Neural progenitor cell (in vitro differentiated cells): Measurements from ENCODE around the gene ARHGEF25. TPM values are rescaled to one million over a fixed set of nuclear protein-coding genes. Genes with fewer than 3 reads are reported as not detected.
"Not testable (repeated sequence)": the region's sequence is repeated elsewhere in the genome, so short reads cannot be mapped to it uniquely, and the experiment has no call there.

ENCODE experiments used
- DNase-seq: peaks from one replicate; pipeline ENCODE4 v3.0.0-alpha.2; 2016; ENCODE audit warnings: low spot score
- H2AFZ ChIP-seq: fragments of 200-600 bp; sonication (generic); replicated peaks from 2 replicates; pipeline ENCODE4 v1.6.1; 2016; ENCODE audit warnings: antibody characterized with exemption
- H3F3A ChIP-seq: fragments of 200-600 bp; sonication (generic); 2 replicates; pipeline ENCODE4 v1.6.1; 2016; ENCODE audit warnings: antibody characterized with exemption, low read depth
- H3K27ac ChIP-seq: fragments of 200-600 bp; sonication (generic); 2 replicates; pipeline ENCODE4 v1.5.1; 2016; ENCODE audit warnings: mild to moderate bottlenecking
- H3K27me3 ChIP-seq: fragments of 200-600 bp; sonication (generic); 2 replicates; pipeline ENCODE4 v1.6.1; 2016; ENCODE audit warnings: mild to moderate bottlenecking, moderate library complexity
- H3K36me3 ChIP-seq: fragments of 200-600 bp; sonication (generic); 2 replicates; pipeline ENCODE4 v1.5.1; 2016
- H3K4me1 ChIP-seq: fragments of 200-600 bp; sonication (generic); 2 replicates; pipeline ENCODE4 v1.6.1; 2016; ENCODE audit warnings: mixed run types
- H3K4me2 ChIP-seq: fragments of 200-600 bp; sonication (generic); 2 replicates; pipeline ENCODE4 v1.6.1; 2016
- H3K4me3 ChIP-seq: fragments of 200-600 bp; sonication (generic); 2 replicates; pipeline ENCODE4 v1.5.1; 2016
- H3K79me2 ChIP-seq: fragments of 200-600 bp; sonication (generic); 2 replicates; pipeline ENCODE4 v1.6.1; 2016; ENCODE audit warnings: low read depth
- H3K9ac ChIP-seq: fragments of 200-600 bp; sonication (generic); 2 replicates; pipeline ENCODE4 v1.6.1; 2016
- H3K9me3 ChIP-seq: fragments of 200-600 bp; sonication (generic); 2 replicates; pipeline ENCODE4 v1.5.1; 2016; ENCODE audit warnings: low read depth
- H4K20me1 ChIP-seq: fragments of 200-600 bp; sonication (generic); 2 replicates; pipeline ENCODE4 v1.6.1; 2016; ENCODE audit warnings: low read depth
- H3K27ac Mint-ChIP-seq: 3 replicates; pipeline ENCODE4 v1.8.0; 2021; ENCODE audit warnings: mixed read lengths
- H3K27me3 Mint-ChIP-seq: 2 replicates; pipeline ENCODE4 v1.8.0; 2022; ENCODE audit warnings: low read depth, mild to moderate bottlenecking, inconsistent platforms, moderate library complexity, mixed read lengths; ENCODE audit not compliant: insufficient read depth
- H3K36me3 Mint-ChIP-seq: 3 replicates; pipeline ENCODE4 v1.8.0; 2021; ENCODE audit warnings: mixed read lengths
- H3K4me1 Mint-ChIP-seq: 3 replicates; pipeline ENCODE4 v1.8.0; 2021; ENCODE audit warnings: mixed read lengths
- H3K4me3 Mint-ChIP-seq: 3 replicates; pipeline ENCODE4 v1.8.0; 2021; ENCODE audit warnings: mild to moderate bottlenecking, moderate library complexity, mixed read lengths
- H3K9me3 Mint-ChIP-seq: 3 replicates; pipeline ENCODE4 v1.8.0; 2020; ENCODE audit warnings: mixed read lengths
- CTCF ChIP-seq: fragments of 200-600 bp; sonication (generic); IDR thresholded peaks from 2 replicates; pipeline ENCODE4 v1.5.1; 2017; ENCODE audit warnings: antibody characterized with exemption, mild to moderate bottlenecking
- EZH2 ChIP-seq: fragments of 200-600 bp; sonication (generic); IDR thresholded peaks from 2 replicates; pipeline ENCODE4 v1.6.1; 2017; ENCODE audit warnings: antibody characterized with exemption, mild to moderate bottlenecking, moderate library complexity
- EZH2phosphoT487 ChIP-seq: fragments of 200-600 bp; sonication (generic); IDR thresholded peaks from 2 replicates; pipeline ENCODE4 v1.6.1; 2017; ENCODE audit warnings: antibody characterized with exemption
- total RNA-seq: library from RNA; depleted of rRNA; stranded (reverse); fragments of >200 nt; gene quantifications from 2 replicates; pipeline ENCODE4 v1.2.3, GENCODE V29; 2015; ENCODE audit warnings: low replicate concordance

ARHGEF25 gene
- total RNA-seq, 1 donor from 2014 or later: 17.3 TPM

GRCh38 chr12:57617942-57618341 lies 6.7 kb downstream of the ARHGEF25 start:
- no peak for DNase-seq
- H3K27me3 ChIP-seq: peaks cover 69% of the 10 kb centered on the region
- no peaks in the 10 kb centered on the region for H3K9me3 ChIP-seq
- H2AFZ ChIP-seq: no peak overlapping the region
- no peak for TF ChIP-seq EZH2phosphoT487
- TF ChIP-seq CTCF: no peak
- TF ChIP-seq EZH2: no peak
- H3K4me3 ChIP-seq: no peak overlapping the region
- H3K27me3 Mint-ChIP-seq: peaks cover 49% of the 10 kb centered on the region
- H3K4me1 ChIP-seq: peaks cover 18% of the 10 kb centered on the region
- no peak overlapping the region for H3K9ac ChIP-seq
- no peak overlapping the region for H3K27ac Mint-ChIP-seq
- peaks cover 42% of the 10 kb centered on the region for H4K20me1 ChIP-seq
- no peaks in the 10 kb centered on the region for H3F3A ChIP-seq
- H3K36me3 Mint-ChIP-seq: peaks cover 36% of the 10 kb centered on the region
- H3K4me3 Mint-ChIP-seq: no peak overlapping the region
- H3K4me2 ChIP-seq: no peak overlapping the region
- H3K27ac ChIP-seq: no peak overlapping the region
- no peaks in the 10 kb centered on the region for H3K9me3 Mint-ChIP-seq
- H3K79me2 ChIP-seq: no peaks in the 10 kb centered on the region
- no peaks in the 10 kb centered on the region for H3K36me3 ChIP-seq
- H3K4me1 Mint-ChIP-seq: peaks cover 23% of the 10 kb centered on the region

DNA sequence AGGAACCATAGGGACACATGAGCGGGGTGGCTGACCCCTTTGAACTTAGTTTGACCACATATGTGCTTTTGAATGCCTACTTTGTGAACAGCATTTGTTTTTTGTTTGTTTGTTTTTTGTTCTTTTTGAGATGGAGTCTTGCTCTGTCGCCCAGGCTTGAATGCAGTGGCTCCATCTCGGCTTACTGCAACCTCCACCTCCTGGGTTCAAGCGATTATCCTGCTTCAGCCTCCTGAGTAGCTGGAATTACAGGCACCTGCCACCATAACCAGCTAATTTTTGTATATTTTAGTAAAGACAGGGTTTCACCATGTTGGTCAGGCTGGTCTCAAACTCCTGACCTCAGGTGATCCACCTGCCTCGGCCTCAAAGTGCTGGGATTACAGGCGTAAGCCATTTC lies 7.2 kb downstream of the ARHGEF25 start:
- H3K27me3 ChIP-seq: peaks cover 71% of the 10 kb centered on the region
- not testable (repeated sequence) for H2AFZ ChIP-seq, H3K9me3 ChIP-seq, H3K36me3 ChIP-seq, H3K4me3 ChIP-seq, H3K27ac Mint-ChIP-seq, H3K4me3 Mint-ChIP-seq, H3K27ac ChIP-seq, H3K9ac ChIP-seq, H3K4me2 ChIP-seq, H3F3A ChIP-seq, H3K9me3 Mint-ChIP-seq, DNase-seq, H3K79me2 ChIP-seq
- peaks cover 23% of the 10 kb centered on the region for H3K4me1 Mint-ChIP-seq
- H3K4me1 ChIP-seq: peaks cover 18% of the 10 kb centered on the region
- H3K36me3 Mint-ChIP-seq: peaks cover 36% of the 10 kb centered on the region
- H3K27me3 Mint-ChIP-seq: peaks cover 50% of the 10 kb centered on the region
- peaks cover 42% of the 10 kb centered on the region for H4K20me1 ChIP-seq

DNA sequence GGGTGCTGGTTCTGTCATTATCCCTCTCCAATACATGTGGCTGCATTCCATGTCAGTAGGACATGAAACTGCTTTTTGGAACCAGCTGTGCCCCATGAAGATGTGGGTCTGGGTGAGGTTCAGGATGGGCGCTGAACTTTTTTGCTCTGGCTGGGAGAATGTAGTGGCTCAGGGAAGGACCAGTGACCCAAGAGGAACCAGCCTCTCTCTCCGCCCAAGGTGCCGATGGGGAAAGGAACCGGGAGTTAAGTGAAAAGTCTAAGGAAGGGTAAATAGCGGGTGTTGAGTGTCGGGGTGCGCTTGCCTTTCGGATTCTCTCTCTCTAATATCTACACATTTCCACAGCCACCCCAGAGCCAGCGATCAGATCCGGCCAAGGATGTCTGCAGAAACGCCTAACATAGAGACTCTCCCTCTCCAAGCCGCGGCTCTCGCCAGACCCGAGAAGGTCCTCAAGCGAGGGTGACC lies 7.8 kb downstream of the ARHGEF25 start:
- H3K27ac Mint-ChIP-seq: no peak overlapping the region
- H3K9me3 ChIP-seq: no peaks in the 10 kb centered on the region
- H4K20me1 ChIP-seq: peaks cover 42% of the 10 kb centered on the region
- no peak overlapping the region for H3K27ac ChIP-seq
- no peaks in the 10 kb centered on the region for H3K36me3 ChIP-seq
- peaks cover 50% of the 10 kb centered on the region for H3K27me3 Mint-ChIP-seq
- no peak for DNase-seq
- peak overlapping the region; percentile 27 for H2AFZ ChIP-seq
- H3K4me1 ChIP-seq: peaks cover 18% of the 10 kb centered on the region
- H3K9me3 Mint-ChIP-seq: no peaks in the 10 kb centered on the region
- H3K4me3 ChIP-seq: peak overlapping the region; percentile 40
- peak overlapping the region; percentile 56 for H3K4me3 Mint-ChIP-seq
- H3K9ac ChIP-seq: no peak overlapping the region
- peaks cover 23% of the 10 kb centered on the region for H3K4me1 Mint-ChIP-seq
- H3K4me2 ChIP-seq: peak overlapping the region; percentile 79
- no peak for TF ChIP-seq EZH2
- TF ChIP-seq CTCF: no peak
- no peak for TF ChIP-seq EZH2phosphoT487
- H3K36me3 Mint-ChIP-seq: peaks cover 35% of the 10 kb centered on the region
- H3F3A ChIP-seq: no peaks in the 10 kb centered on the region
- peaks cover 77% of the 10 kb centered on the region for H3K27me3 ChIP-seq
- no peaks in the 10 kb centered on the region for H3K79me2 ChIP-seq

GRCh38 chr12:57619434-57620244 lies 8.4 kb downstream of the ARHGEF25 start:
- Mint-ChIP-seq H3K27ac (no peak overlapping the region), H3K9me3 (no peaks in the 10 kb centered on the region), H3K36me3 (peaks cover 30% of the 10 kb centered on the region), H3K4me3 (no peak overlapping the region), H3K27me3 (peaks cover 52% of the 10 kb centered on the region), H3K4me1 (peaks cover 20% of the 10 kb centered on the region)
- Histone ChIP-seq H3K36me3 (no peaks in the 10 kb centered on the region), H3K27me3 (peaks cover 83% of the 10 kb centered on the region), H4K20me1 (peaks cover 42% of the 10 kb centered on the region), H3K9ac (no peak overlapping the region), H2AFZ (peak overlapping the region; percentile 27), H3K4me2 (peak overlapping the region; percentile 79), H3K4me1 (peaks cover 18% of the 10 kb centered on the region), H3K9me3 (no peaks in the 10 kb centered on the region), H3K27ac (no peak overlapping the region), H3F3A (no peaks in the 10 kb centered on the region), H3K4me3 (peak overlapping the region; percentile 40), H3K79me2 (no peaks in the 10 kb centered on the region)
- DNase-seq: peak; percentile 69
- TF ChIP-seq CTCF: no peak
- peak; percentile 71 for TF ChIP-seq EZH2
- TF ChIP-seq EZH2phosphoT487: peak; percentile 74
